Measurements from ENCODE around the gene RMND1.

The RMND1 gene

DNA sequence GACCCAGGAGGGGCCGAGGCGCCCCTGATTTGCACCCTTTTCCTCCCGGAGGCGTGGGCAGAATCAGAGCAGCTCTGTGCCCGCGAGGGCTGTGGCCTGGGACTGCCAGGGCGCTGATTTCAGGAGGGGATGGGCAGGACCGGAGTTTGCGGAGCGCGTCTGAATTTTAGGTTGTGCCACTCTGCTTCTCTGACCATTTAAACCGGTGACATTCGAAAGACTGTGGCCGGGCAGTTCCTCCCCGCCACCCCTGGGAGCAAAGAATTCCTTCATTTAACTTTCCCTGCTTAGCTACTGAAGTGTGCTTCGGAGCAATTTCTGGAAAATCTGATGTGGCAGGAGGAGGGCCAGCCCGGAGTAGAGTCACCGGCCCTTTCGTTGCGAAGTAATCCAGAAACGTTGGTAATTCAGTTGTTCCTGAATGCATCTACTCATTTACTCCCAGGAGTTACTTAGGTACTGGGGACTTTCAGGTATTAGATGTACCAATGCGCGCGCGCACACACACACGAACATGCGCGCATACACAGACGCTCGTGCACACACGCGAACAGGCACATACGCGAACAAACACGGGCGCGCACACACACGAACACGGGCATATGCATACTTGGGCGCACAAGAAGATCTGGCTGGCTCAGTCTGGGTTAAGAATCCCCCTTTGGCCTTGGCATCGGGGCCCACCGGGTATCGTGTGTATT lies 42.5 kb upstream of the RMND1 start:
- TF ChIP-seq, protein P1, sequence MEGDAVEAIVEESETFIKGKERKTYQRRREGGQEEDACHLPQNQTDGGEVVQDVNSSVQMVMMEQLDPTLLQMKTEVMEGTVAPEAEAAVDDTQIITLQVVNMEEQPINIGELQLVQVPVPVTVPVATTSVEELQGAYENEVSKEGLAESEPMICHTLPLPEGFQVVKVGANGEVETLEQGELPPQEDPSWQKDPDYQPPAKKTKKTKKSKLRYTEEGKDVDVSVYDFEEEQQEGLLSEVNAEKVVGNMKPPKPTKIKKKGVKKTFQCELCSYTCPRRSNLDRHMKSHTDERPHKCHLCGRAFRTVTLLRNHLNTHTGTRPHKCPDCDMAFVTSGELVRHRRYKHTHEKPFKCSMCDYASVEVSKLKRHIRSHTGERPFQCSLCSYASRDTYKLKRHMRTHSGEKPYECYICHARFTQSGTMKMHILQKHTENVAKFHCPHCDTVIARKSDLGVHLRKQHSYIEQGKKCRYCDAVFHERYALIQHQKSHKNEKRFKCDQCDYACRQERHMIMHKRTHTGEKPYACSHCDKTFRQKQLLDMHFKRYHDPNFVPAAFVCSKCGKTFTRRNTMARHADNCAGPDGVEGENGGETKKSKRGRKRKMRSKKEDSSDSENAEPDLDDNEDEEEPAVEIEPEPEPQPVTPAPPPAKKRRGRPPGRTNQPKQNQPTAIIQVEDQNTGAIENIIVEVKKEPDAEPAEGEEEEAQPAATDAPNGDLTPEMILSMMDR (IDR thresholded peaks at IDR 0.05; ENCODE audit: unreplicated experiment in 3 of 3) = no peak
- H3K9me3 Mint-ChIP-seq = no peaks in the 10 kb centered on the region

DNA sequence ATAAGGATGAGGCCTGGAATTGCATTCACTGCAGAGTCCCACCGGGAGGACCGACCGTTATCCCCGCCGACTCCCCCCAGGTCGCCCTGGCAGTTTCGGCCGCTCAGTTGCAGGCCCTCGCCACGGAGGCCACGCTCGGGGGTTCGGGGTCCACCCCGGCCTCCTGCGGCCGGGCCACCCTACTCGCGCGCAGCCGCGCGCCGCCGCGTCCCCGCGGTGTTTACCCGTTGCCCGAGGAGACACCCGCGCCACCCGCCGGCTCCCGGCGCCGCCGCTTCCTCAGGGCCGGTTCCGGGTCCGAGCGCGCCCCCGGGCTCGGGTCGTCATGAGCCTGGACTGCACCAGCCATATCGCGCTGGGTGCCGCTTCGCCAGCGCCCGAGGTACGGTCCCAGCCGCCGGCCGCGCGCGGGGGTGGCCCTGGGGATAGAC lies 41.9 kb upstream of the RMND1 start, which contains the start of gene CCDC170:
CCDC170 (plus strand) TSS at position 214 of the 431 bp plus-strand sequence; CDS start at position 326, 112 bp downstream.
- Mint-ChIP-seq H3K4me1 (peaks cover 5% of the 10 kb centered on the region), H3K27me3 (ENCODE audit: low read depth) (peaks cover 46% of the 10 kb centered on the region), H3K27ac (peak within 1 kb of the TSS in 2 of 3 experiments; percentile 7 to 21), H3K9me3 (no peaks in the 10 kb centered on the region), H3K4me3 (peak within 1 kb of the TSS; percentile 82 to 87 (median 85)), H3K36me3 (ENCODE audit: low read depth) (no peaks in the 10 kb centered on the region)
- TF ChIP-seq, protein P1 (IDR thresholded peaks at IDR 0.05; ENCODE audit: unreplicated experiment in 3 of 3) = no peak

More for the DNA sequence above, 42.5 kb upstream of the RMND1 start:
- Mint-ChIP-seq H3K27ac (peak overlapping the region in 1 of 3 experiments; percentile 21), H3K4me1 (peaks cover 5% of the 10 kb centered on the region), H3K4me3 (peak overlapping the region; percentile 82 to 87 (median 85)), H3K36me3 (ENCODE audit: low read depth) (no peaks in the 10 kb centered on the region), H3K27me3 (ENCODE audit: low read depth) (peaks cover 46% of the 10 kb centered on the region)

DNA sequence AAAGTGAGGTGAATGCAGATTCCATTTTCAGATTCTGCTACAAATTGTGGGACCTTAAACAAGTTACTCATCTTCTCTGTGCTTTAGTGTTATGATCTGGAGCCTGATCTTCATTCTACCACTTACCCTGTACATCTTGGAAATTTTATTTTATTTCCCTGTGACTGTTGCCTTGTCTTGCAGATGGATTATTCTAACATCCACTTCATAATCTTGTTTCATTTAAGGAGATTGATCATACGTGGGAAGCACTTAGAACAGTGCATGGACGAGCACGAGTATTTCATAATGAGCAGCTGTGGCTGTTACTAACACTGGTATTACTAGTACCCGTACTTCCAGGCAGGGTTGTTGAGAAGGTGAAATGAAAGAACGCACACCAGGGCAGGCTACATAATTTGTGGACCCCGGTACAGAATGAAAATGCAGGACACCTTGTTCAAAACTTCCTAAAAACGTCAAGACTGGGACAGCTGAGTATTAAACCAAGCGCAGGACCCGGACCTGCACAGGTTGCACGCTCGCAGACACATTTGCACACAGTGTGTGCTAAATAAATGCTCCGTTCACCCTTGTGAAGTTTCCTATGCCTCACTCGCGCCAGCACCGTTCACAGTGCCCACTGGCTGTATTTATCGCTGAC lies 41.4 kb upstream of the RMND1 start:
- Mint-ChIP-seq H3K27me3 (ENCODE audit: low read depth) (peaks cover 46% of the 10 kb centered on the region), H3K4me3 (peak overlapping the region; percentile 70 to 86 (median 80))
- TF ChIP-seq, protein P1 (IDR thresholded peaks at IDR 0.05; ENCODE audit: unreplicated experiment in 3 of 3) = no peak

DNA sequence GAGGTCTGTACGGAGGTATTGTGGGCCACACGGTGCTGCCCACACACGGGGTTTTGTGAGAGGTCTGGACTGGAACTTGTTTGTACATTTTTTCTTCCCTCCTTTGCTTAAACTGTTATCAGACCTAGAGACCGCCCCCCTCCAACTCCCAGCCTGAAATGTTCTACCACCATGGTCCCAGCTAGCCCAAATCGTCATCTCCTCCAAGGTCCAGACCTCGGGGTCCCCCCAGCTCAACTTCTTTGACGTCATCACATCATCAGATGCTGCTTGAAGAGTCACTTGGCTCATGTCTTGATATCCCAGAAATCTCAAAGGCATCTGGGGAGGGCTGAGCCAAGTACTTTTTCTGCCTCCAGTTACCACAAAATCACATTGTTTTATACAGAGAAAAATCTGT lies 39.1 kb upstream of the RMND1 start:
- TF ChIP-seq, protein P1 (IDR thresholded peaks at IDR 0.05; ENCODE audit: unreplicated experiment in 3 of 3) = no peak
- H3K36me3 Mint-ChIP-seq (ENCODE audit: low read depth) = no peaks in the 10 kb centered on the region
- H3K4me1 Mint-ChIP-seq = peaks cover 5% of the 10 kb centered on the region
- no peak overlapping the region for H3K27ac Mint-ChIP-seq
- H3K27me3 Mint-ChIP-seq (ENCODE audit: low read depth) = peaks cover 33% of the 10 kb centered on the region
- peak overlapping the region in 1 of 3 experiments; percentile 12 for H3K4me3 Mint-ChIP-seq
- H3K9me3 Mint-ChIP-seq = no peaks in the 10 kb centered on the region

More for the DNA sequence above, 41.4 kb upstream of the RMND1 start:
- no peaks in the 10 kb centered on the region for H3K36me3 Mint-ChIP-seq (ENCODE audit: low read depth)
- no peaks in the 10 kb centered on the region for H3K9me3 Mint-ChIP-seq
- H3K4me1 Mint-ChIP-seq = peaks cover 5% of the 10 kb centered on the region
- H3K27ac Mint-ChIP-seq = peak overlapping the region in 1 of 3 experiments; percentile 7

DNA sequence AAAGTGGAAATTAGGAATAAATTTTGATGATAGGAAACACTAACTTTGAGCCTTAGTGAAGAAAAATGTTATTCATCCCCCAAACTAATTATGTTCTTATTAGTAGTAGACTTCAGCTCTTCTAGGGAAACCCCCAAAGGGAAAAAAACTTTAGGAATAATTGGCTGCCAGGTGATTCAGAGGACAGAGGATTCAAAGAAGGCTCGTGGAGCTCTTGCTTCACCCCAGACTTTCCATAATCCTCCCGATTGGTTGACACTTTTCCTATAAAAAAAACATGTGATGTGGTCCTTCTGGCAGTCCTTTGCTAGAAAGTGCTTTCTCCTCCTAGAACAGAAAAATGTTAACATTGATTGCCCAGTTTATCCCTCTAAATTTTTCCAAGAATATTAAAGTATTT lies 36.3 kb upstream of the RMND1 start:
- Mint-ChIP-seq H3K27ac (no peak overlapping the region), H3K4me1 (peaks cover 3% of the 10 kb centered on the region), H3K36me3 (ENCODE audit: low read depth) (no peaks in the 10 kb centered on the region), H3K27me3 (ENCODE audit: low read depth) (peaks cover 9% of the 10 kb centered on the region), H3K4me3 (no peak overlapping the region), H3K9me3 (no peaks in the 10 kb centered on the region)
- TF ChIP-seq, protein P1 (IDR thresholded peaks at IDR 0.05; ENCODE audit: unreplicated experiment in 3 of 3) = no peak
